GM19193 (cell line): ENCODE results near the gene ACTR5.

Source experiments
- POLR2A ChIP-seq: IDR thresholded peaks from 4 replicates; pipeline ENCODE4 v1.6.1; 2011; ENCODE audit not compliant: insufficient read depth, insufficient read length; ENCODE audit errors: extremely low read depth

ACTR5 gene

DNA sequence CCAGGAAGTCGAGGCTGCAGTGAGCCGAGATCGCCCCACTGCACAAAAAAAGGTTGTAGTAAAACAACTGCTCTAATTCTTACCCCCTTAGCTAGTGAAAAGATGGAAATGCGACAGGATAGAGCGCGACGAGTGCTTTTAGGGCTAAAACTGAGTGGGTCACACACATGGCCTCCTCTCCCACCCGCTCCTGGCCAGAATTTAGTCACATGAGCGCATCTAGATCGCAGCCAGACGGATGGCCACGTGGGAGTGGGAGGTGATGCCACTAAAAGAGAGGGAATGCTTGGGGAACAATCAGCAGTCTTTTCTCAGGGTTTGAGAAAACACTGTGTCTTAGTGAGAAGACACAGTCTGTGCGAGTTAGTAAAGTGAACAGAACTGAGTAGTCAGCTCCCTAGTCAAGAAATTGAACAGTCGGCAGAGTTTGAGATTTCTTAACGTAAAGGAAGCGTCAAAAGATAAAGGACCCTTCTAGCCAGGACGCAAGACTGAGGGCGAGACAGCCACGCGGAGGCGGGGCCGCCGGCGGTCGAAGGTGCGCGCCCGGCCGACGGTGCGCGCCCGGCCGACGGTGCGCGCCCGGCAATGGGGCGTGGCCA lies 664 bp upstream of the ACTR5 start:
- no peak for TF ChIP-seq POLR2A

DNA sequence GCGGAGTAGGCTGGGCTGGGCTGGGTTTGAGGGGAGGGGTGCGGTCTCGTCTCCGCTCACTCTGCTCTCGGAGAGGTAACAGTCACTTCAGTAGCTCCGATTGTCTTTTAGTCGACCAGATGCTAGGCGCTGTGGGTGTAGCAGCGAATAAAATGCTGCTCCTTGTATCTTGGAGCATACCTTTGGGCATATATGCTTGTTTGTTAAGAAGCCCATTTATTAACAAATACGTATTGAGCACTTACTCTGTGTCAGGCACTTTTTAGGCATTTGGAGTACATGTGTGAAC lies 545 bp downstream of the ACTR5 start:
- no peak for TF ChIP-seq POLR2A

DNA sequence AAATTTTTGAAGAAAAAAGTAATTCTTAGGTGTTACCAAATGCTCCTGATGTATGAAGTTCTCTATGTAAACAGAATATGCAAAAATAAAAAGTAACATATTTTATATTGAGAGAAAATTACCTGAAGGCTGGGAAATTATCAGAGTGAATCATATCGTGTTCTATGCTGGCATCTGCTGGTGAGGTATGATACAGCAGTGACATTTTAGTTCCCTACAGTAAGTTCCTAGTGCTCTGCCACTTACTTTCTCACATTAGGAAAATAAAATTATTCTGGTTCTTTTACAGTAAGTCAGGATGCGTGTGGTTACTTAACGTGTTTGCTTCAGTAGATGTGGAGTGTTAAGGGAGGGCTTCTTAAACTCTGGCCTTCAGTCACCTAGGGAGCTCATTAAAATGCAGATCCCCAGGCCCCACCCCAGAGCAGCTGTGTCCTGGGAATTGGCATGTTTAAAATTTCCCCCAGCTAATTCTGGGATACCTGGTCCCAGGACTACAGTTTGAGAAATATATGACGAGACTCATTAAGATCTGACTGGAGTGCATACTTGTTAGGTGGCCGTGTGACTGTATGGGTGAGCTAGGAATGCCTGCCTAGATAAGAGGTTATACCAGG lies 3.2 kb downstream of the ACTR5 start:
- no peak for TF ChIP-seq POLR2A

DNA sequence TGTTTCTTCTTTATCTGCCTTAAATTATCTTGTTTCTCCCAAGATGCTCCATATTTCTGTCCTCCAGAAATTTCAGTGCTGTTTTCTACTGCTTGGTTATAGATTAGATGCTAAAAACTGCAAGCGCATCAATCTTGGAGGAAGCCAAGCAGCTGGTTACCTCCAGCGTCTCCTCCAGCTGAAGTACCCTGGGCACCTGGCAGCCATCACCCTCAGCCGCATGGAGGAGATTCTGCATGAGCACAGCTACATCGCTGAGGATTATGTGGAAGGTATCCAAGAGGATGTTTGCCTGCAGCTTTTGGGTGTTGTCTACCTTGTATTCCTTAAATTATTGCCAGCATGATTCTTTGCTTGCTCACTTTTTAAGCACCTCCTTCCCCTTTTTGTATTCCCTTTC lies 3.8 kb downstream of the ACTR5 start:
- TF ChIP-seq POLR2A, result no peak

DNA sequence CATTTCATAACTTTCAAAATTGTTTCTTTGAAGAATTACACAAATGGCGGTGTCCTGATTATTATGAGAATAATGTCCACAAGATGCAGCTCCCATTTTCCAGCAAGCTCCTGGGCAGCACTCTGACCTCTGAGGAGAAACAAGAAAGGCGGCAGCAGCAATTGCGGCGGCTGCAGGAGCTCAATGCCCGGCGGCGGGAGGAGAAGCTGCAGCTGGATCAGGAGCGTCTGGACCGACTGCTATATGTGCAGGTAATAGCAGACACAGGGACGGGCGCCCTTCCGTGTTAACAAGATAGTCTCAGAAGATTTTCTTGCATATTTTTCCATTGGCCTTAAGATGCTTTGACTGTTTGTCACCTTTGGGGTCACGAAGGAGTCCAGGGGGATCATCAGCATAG lies 6.7 kb downstream of the ACTR5 start:
- TF ChIP-seq POLR2A, result no peak

DNA sequence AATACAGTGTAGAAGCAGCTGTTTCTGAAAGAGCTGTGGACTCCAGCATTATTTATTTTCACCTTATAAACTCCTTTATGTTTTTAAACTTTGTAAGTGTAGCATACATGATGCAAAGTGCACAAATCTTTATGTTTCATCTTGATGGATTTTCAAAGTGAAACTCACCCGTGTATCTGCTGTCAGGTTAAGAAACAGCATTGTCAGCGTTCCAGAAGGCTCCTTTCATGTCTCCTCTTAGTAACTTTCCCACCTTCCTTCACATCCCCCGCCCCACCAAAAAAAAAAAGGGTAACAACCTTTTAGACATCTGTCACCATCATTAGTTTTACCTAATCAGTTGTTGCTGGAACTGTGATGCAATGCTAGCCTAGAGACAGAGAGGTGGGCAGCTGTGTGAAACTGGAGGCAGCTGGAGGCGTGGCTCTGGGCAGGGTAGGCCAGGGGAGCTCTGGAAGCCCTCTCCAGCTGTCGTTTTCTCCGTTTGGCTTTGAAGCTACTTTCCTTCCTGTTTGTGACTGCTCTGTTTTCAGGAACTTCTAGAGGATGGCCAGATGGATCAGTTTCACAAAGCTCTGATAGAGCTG lies 7.2 kb downstream of the ACTR5 start:
- TF ChIP-seq POLR2A, result no peak

DNA sequence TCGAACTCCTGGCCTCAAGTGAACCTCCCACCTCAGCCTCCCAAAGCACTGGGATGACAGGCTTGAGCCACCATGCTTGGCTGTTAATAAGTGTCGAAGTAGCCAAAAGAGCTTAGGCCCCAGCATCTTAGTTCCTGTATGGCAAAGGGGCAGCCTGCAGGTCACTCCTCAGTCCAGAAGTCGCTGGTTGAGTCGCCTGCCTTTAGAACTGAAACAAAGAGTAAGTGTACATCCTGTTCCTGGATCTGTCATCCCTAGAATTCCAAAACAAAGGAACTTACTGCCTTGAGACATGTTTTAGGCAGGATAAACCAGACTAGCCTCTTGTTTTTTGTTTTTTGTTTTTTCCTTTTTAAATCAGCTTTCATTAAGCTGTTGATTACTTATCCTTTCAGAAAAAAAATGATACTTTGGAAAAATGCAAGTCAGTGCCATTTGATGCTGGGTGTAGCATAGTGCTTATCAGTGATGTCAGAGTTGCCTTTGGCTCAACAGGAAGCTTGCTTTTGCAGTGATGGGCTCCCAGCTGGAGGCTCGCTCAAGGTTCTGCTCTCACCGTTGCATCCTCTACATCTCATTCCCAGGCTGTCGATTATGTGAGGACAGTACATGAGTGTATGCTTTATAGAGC lies 9.0 kb downstream of the ACTR5 start:
- no peak for TF ChIP-seq POLR2A

DNA sequence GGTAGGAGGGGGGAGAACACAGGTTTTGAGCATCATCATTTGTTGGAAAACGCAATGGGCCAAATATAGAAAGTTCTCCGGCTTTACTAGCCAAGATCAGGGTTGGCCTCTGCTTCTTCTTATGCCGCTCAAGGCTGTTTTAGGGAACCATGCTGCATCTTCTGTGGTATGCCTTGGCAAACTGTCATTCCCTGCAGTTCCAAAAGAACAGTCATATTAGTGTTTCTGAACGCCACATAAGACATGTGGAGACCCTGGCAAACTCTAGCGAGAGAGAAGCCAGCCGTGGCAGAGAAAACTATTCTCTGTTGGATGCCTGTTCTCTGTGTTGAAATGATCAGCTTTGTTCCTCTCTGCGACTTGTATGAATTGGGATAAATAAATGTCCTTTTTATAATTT lies 10.8 kb downstream of the ACTR5 start:
- TF ChIP-seq POLR2A, result no peak

DNA sequence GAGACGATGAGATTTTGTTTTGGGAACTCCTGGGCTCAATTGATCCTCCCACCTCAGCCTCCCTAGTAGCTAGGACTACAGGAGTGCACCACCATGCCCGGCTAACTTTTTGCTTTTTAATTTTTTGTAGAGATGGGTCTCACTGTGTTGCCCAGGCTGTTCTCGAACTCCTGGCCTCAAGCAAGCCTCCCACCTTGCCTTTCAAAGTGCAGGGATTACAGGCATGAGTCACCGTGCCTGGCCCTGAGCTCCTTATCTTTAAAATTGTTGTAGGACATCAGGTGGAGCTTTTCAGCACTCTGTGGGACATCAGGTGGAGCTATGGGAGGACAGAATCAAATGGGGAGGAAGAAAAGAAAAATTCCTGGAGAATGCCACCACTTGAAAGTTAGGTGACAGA lies 12.7 kb downstream of the ACTR5 start:
- TF ChIP-seq POLR2A, result no peak

DNA sequence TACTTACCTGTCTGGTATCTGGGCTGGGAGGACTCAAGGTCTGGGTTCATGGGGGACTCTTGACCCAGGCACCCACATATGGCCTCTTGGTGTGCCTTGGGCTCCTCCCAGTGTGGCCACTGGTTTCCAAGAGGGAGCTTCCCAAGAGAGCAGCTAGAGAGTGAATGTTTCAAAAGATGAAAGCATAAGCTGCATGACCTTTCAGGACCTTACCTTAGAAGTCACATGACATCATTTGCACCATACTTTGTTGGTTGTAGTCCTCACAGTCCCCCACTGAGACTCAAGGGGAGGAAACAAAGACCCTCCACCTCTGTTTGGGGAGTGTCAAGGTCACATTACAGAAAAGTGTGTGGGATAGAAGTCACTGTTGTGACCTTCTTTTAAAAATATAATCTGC lies 13.9 kb downstream of the ACTR5 start:
- no peak for TF ChIP-seq POLR2A

DNA sequence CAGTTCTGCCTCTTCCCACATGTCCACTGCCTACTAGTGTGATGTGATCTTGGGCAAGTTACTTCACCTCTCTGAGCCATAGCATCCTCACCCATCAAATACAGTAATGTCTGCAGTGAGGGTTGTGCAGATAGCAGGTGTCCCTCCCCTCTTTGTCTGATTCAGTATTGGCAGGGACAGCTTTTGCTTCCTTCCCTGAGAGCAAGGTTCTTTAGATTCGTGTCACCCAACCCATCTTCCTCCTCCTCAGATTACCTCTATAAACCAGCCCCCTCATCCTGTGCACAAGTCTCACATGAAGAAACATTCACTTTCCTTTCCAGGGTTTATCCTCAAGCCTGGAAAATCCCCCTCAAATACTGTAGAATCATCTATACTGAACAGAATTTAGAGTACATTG lies 15.4 kb downstream of the ACTR5 start:
- TF ChIP-seq POLR2A, result no peak

DNA sequence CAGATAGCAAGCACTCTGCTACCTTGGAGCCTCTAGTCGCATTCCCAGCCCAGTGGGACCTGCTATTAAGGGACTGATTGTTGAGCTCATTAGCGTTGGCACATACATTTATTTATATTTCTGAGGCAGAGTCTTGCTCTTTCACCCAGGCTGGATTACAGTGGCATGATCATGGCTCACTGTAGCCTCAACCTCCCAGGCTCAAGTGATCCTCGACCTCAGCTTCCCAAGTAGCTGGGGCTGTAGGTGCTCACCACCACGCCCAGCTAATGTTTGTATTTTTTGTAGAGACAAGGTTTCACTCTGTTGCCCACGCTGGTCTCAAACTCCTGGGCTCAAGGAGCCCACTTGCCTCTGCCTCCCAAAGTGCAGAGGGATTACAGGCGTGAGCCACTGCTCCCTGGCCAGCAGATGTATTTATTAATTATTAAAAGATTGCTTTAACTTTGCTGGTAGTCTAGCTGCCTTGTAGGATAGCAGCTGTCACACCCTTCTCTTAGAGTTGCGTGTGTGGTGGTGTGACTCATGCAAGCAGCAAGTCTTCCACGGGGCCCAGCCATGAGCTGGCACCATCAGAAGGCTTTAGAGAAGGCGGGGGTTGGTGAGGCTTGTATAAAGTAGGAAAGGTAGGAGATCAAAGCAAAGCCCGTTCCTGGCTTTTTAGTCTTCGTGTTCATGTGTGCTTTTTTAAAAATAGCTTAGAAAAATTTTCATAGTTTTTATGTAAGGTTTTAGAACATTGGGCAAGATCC lies 16.5 kb downstream of the ACTR5 start:
- no peak for TF ChIP-seq POLR2A

DNA sequence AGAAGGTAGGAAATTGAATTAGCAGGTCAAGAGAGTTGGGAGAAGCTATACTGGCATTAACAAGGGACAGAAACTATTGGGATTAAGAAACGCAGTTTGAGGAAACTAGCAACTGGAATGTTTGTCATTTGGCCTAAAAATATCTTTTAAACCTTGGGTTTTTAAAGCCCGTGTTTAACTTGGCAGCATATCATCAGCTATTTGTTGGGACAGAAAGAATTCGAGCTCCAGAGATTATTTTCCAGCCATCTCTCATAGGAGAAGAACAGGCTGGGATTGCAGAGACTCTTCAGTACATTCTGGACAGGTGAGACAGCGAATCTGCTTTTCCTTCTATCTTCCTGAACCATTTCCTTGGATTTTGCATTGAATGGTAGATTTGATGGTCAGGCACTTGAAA lies 17.8 kb downstream of the ACTR5 start:
- no peak for TF ChIP-seq POLR2A

DNA sequence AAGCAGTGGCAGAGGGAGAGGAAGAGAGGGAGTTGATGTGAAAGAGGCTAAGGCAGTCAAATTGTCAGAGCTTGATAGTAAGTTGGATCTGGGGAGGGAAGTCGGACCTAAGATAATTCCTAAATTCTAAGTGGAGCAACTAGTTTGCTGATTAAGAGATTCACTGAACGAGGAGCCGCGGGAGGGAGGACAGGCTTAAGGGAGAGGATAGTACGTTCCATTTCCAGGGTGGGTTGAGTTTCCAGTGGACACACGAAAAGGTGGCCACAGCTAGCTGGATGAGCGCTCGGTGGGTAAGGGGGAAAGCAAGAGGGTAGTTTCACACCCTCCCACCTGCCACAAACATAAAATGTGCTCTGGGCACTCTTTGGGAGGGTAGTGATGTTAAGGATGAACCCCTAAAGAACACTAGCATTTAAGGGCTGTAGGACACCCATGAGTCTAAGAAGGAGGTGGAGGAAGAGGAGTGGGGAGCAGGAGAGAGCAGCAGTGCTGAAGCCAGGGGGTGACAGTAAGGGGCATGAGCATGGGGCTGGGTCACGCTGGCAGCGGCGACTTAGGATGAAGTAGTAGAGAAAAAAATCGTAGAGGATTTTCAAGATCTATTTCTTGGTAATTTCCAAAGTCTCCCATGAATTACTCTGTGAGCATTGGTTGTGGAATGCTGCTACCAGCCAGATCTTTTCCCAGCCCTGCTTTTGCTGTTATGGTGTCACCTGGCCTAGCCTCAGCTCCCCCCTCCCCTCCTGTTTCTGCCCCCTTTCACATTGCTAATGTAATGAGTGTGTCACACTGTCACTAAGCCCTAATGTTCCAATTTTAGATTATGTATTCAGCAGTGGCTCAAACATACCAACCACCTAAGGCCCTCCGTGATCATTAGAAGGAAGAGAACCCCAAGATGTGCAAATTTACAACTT lies 21.4 kb downstream of the ACTR5 start:
- no peak for TF ChIP-seq POLR2A

DNA sequence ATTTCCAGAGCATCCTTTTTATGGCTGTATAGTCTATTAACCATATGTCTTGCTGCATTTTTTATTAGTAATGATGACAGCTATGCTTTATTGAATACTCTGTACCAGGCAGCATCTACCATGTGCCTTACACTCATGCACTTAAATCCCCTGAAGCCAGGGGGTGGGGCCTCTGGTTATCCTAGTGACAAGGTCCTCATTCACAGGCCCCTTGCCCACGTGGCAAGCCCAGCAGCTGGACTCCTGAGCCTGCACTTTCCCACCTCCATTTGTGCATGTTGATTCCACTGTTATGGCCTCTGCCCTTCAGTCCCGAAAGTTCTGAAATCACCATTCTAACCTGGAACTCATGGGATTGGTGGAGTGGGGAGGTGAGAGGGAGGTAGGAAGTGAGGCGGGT lies 22.3 kb downstream of the ACTR5 start:
- no peak for TF ChIP-seq POLR2A

DNA sequence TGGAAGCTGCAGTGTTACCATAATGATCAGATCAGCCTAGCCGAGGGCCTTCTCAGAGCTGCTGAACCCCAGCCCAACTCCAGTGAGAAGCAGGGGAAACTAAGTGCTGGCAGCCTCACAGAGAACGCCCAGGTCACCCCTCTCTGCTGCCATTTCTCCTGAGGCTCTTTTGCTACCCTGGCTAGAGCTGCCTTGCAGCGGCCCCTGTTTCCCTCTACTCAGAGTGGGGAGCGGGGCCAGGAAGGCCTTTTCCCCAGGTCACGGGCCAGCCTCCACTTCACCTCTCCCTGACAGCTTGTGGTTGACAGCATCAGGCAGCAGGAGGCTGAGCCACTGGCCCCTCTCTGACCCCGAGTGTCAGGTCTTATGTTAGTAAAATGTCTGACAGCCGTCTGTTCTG lies 22.7 kb downstream of the ACTR5 start:
- TF ChIP-seq POLR2A, result no peak

DNA sequence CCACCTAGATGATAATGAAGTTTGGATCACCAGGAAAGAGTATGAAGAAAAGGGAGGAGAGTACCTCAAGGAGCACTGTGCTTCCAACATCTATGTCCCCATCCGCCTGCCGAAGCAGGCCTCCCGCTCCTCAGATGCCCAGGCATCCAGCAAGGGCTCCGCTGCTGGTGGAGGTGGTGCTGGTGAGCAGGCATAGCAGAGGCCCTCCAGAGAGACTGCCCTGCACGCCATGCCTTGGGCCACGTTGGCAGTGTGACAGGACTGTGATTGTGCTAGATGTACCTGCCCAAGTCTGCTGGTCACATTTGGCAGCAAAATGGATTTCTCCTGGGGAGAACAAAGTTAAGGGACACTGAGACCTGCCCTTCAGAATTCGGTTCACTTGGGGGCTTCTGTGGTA lies 23.4 kb downstream of the ACTR5 start:
- no peak for TF ChIP-seq POLR2A
